Measurements from ENCODE around the gene DDX39B. TPM values are rescaled to one million over a fixed set of nuclear protein-coding genes. Genes with fewer than 3 reads are reported as not detected.

The DDX39B gene
- total and polyA plus RNA-seq, 7 experiments from 2014 or later: 106 to 761 (median 506) TPM

DNA sequence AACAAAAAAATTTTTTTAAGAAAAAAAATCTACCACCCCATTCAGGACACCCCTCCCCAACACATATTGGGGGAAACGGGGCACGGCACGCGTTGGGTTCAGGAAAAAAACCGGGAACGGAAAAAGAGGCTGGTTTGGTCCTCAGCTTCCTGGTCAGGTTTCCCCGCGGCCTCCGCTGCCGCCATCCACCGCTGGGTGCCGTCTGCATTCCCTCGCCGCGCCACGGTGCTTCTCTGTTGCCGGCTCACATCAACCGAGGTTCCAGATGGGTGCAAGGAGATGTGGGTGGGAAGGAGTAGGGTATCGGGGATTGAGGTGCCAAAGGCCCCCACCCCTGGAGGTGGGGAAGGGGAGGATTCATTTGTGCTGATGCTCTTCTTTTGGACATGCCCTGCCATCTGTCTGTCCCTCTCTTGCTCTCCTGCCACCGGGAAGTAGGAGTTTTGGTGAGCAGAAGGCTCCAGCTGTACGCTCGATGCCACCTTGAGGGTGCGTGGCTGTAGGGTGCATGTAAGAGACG is 7.2 kb downstream of the DDX39B start:
- CTCF ChIA-PET: no interaction called here

DNA sequence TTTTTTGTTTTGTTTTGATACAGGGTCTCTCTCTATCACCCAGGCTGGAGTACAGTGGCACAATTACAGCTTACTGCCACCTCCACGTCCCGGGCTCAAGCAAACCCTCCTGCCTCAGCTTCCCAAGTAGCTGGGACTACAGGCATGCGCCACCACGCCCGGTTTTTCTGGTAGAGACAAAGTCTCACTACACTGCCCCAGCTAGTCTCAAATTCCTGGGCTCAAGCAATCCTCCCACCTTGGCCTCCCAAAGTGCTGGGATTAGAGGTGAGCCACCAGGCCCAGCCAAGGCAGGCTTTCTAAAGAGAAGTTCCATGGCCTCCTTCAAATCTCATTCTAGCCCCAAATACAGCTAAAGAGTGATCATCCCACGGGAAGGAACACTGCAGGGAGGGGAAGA is 7.8 kb downstream of the DDX39B start:
- H3K27me3 Mint-ChIP-seq: no peaks in the 10 kb centered on the region
- H3K27ac ChIP-seq (ENCODE audit: low read depth, low read length): no peak overlapping the region
- peak overlapping the region in 2 of 9 donors; percentile 61 to 76 for H3K27ac Mint-ChIP-seq
- peaks cover 3 to 8% of the 10 kb centered on the region in 2 donors for H3K4me1 ChIP-seq (ENCODE audit: control insufficient read depth in 2 of 2, insufficient read depth in 2 of 2, low read length in 2 of 2)
- intact Hi-C loops (cut with micrococcal nuclease): no loop called here
- no peaks in the 10 kb centered on the region for H3K9me3 ChIP-seq (ENCODE audit: control insufficient read depth in 2 of 3, low read length in 3 of 3)
- ChIA-PET CTCF (no interaction called here), POLR2A (interaction anchor here (1.0 kb wide), 1 partner anchor 16 kb away, joined by 3 read pairs; no protein-coding TSS in a partner anchor)
- H3K9me3 Mint-ChIP-seq: no peaks in the 10 kb centered on the region
- peaks cover 50 to 92% (median 60%) of the 10 kb centered on the region in 3 experiments for H3K36me3 ChIP-seq (ENCODE audit: control insufficient read depth in 2 of 3, insufficient read depth in 3 of 3, low read length in 3 of 3)
- ATAC-seq: no peak
- peaks cover 29 to 59% (median 44%) of the 10 kb centered on the region in 7 donors for H3K4me1 Mint-ChIP-seq
- no peaks in the 10 kb centered on the region for H3K27me3 ChIP-seq (ENCODE audit: control insufficient read depth in 2 of 2, insufficient read depth in 2 of 2, low read length in 2 of 2)
- no peak overlapping the region for H3K4me3 ChIP-seq (ENCODE audit: low read length)
- H3K36me3 Mint-ChIP-seq: peaks cover 17 to 56% (median 36%) of the 10 kb centered on the region in 5 donors
- H3K4me3 Mint-ChIP-seq: no peak overlapping the region
- no peak for DNase-seq

More for the DNA sequence above, 7.2 kb downstream of the DDX39B start:
- Histone ChIP-seq H3K4me3 (ENCODE audit: low read length) (no peak overlapping the region), H3K36me3 (ENCODE audit: control insufficient read depth in 2 of 3, insufficient read depth in 3 of 3, low read length in 3 of 3) (peaks cover 52 to 96% (median 65%) of the 10 kb centered on the region in 3 experiments), H3K27me3 (ENCODE audit: control insufficient read depth in 2 of 2, insufficient read depth in 2 of 2, low read length in 2 of 2) (no peaks in the 10 kb centered on the region), H3K9me3 (ENCODE audit: control insufficient read depth in 2 of 3, low read length in 3 of 3) (no peaks in the 10 kb centered on the region), H3K4me1 (ENCODE audit: control insufficient read depth in 2 of 2, insufficient read depth in 2 of 2, low read length in 2 of 2) (peaks cover 9 to 14% of the 10 kb centered on the region in 2 donors), H3K27ac (ENCODE audit: low read depth, low read length) (no peak overlapping the region)
- H3K9me3 Mint-ChIP-seq: no peaks in the 10 kb centered on the region
- H3K4me1 Mint-ChIP-seq: peaks cover 35 to 65% (median 50%) of the 10 kb centered on the region in 7 donors
- POLR2A ChIA-PET: interaction anchor here (0.7 to 1.0 kb wide), 3 partner anchors 15 to 1054 kb away, joined by 3 to 4 read pairs (median 3); no protein-coding TSS in a partner anchor
- intact Hi-C loops (cut with micrococcal nuclease): no loop called here
- no peak for ATAC-seq
- peak overlapping the region in 1 of 9 donors; percentile 19 for H3K27ac Mint-ChIP-seq
- DNase-seq: no peak
- H3K36me3 Mint-ChIP-seq: peaks cover 23 to 62% (median 42%) of the 10 kb centered on the region in 5 donors
- no peaks in the 10 kb centered on the region for H3K27me3 Mint-ChIP-seq
- H3K4me3 Mint-ChIP-seq: no peak overlapping the region

DNA sequence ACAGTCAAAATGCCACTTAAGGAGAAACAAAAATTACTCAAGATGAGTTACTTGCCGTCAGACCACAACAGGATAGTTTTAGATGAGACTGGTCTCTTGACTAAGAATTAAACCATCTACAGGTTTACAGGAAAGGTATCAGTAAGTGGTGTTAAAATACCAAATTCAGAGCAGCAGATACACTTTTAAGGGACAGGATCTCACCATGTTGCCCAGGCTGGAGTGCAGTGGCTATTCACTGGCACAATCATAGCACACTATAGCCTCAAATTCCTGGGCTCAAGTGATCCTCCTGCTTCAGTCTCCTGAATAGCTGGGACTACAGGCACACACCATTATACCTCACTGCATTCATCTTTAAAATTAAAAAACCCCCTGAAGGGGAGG is 8.4 kb downstream of the DDX39B start:
- Histone ChIP-seq H3K4me1 (ENCODE audit: control insufficient read depth in 2 of 2, insufficient read depth in 2 of 2, low read length in 2 of 2) (peaks cover 0 to 2% of the 10 kb centered on the region in 2 donors), H3K4me3 (ENCODE audit: low read length) (no peak overlapping the region), H3K36me3 (ENCODE audit: control insufficient read depth in 2 of 3, insufficient read depth in 3 of 3, low read length in 3 of 3) (peaks cover 47 to 86% (median 54%) of the 10 kb centered on the region in 3 experiments), H3K9me3 (ENCODE audit: control insufficient read depth in 2 of 3, low read length in 3 of 3) (no peaks in the 10 kb centered on the region), H3K27ac (ENCODE audit: low read depth, low read length) (no peak overlapping the region), H3K27me3 (ENCODE audit: control insufficient read depth in 2 of 2, insufficient read depth in 2 of 2, low read length in 2 of 2) (no peaks in the 10 kb centered on the region)
- DNase-seq: no peak
- peak overlapping the region in 5 of 9 donors; percentile 22 to 81 (median 61) for H3K27ac Mint-ChIP-seq
- H3K27me3 Mint-ChIP-seq: no peaks in the 10 kb centered on the region
- H3K36me3 Mint-ChIP-seq: peaks cover 13 to 52% (median 32%) of the 10 kb centered on the region in 5 donors
- intact Hi-C loops (cut with micrococcal nuclease): no loop called here
- no peak for ATAC-seq
- H3K4me1 Mint-ChIP-seq: peaks cover 24 to 54% (median 41%) of the 10 kb centered on the region in 7 donors
- peak overlapping the region in 1 of 10 donors; percentile 19 for H3K4me3 Mint-ChIP-seq
- ChIA-PET POLR2A (no interaction called here), CTCF (no interaction called here)
- H3K9me3 Mint-ChIP-seq: no peaks in the 10 kb centered on the region

- peak overlapping the region in 7 of 9 donors; percentile 21 to 81 (median 61) for H3K27ac Mint-ChIP-seq
- H3K36me3 Mint-ChIP-seq: peaks cover 10 to 49% (median 32%) of the 10 kb centered on the region in 5 donors
- intact Hi-C loops (cut with micrococcal nuclease): no loop called here
- peaks cover 21 to 50% (median 38%) of the 10 kb centered on the region in 7 donors for H3K4me1 Mint-ChIP-seq
- H3K27me3 Mint-ChIP-seq: no peaks in the 10 kb centered on the region
- POLR2A ChIA-PET: interaction anchor here (0.9 to 1.0 kb wide), 2 partner anchors 8 to 36 kb away, joined by 3 read pairs; no protein-coding TSS in a partner anchor
- peak overlapping the region in 1 of 10 donors; percentile 19 for H3K4me3 Mint-ChIP-seq
- Histone ChIP-seq H3K27me3 (ENCODE audit: control insufficient read depth in 2 of 2, insufficient read depth in 2 of 2, low read length in 2 of 2) (no peaks in the 10 kb centered on the region), H3K9me3 (ENCODE audit: control insufficient read depth in 2 of 3, low read length in 3 of 3) (no peaks in the 10 kb centered on the region), H3K36me3 (ENCODE audit: control insufficient read depth in 2 of 3, insufficient read depth in 3 of 3, low read length in 3 of 3) (peaks cover 47 to 81% (median 50%) of the 10 kb centered on the region in 3 experiments), H3K27ac (ENCODE audit: low read depth, low read length) (no peak overlapping the region), H3K4me1 (ENCODE audit: control insufficient read depth in 2 of 2, insufficient read depth in 2 of 2, low read length in 2 of 2) (no peaks in the 10 kb centered on the region), H3K4me3 (ENCODE audit: low read length) (no peak overlapping the region)
- CTCF ChIA-PET: no interaction called here
- DNase-seq (no peak), ATAC-seq (no peak)
- H3K9me3 Mint-ChIP-seq: no peaks in the 10 kb centered on the region
Measured at GRCh38 chr6:31532644-31533454, 9.0 kb downstream of the DDX39B start.

- H3K9me3 ChIP-seq (ENCODE audit: control insufficient read depth in 2 of 3, low read length in 3 of 3): no peaks in the 10 kb centered on the region
- no peaks in the 10 kb centered on the region for H3K4me1 ChIP-seq (ENCODE audit: control insufficient read depth in 2 of 2, insufficient read depth in 2 of 2, low read length in 2 of 2)
- H3K36me3 Mint-ChIP-seq: peaks cover 10 to 47% (median 32%) of the 10 kb centered on the region in 5 donors
- no peak overlapping the region for H3K4me3 Mint-ChIP-seq
- no peak overlapping the region for H3K4me3 ChIP-seq (ENCODE audit: low read length)
- H3K27ac ChIP-seq (ENCODE audit: low read depth, low read length): no peak overlapping the region
- no peaks in the 10 kb centered on the region for H3K27me3 ChIP-seq (ENCODE audit: control insufficient read depth in 2 of 2, insufficient read depth in 2 of 2, low read length in 2 of 2)
- ATAC-seq (no peak), DNase-seq (no peak)
- H3K9me3 Mint-ChIP-seq: no peaks in the 10 kb centered on the region
- peaks cover 47 to 74% (median 50%) of the 10 kb centered on the region in 3 experiments for H3K36me3 ChIP-seq (ENCODE audit: control insufficient read depth in 2 of 3, insufficient read depth in 3 of 3, low read length in 3 of 3)
- CTCF ChIA-PET: interaction anchor here (0.5 to 0.7 kb wide), 3 partner anchors 18 to 235 kb away, joined by 3 to 4 read pairs (median 3); no protein-coding TSS in a partner anchor
- peaks cover 21 to 44% (median 33%) of the 10 kb centered on the region in 7 donors for H3K4me1 Mint-ChIP-seq
- intact Hi-C loops (cut with micrococcal nuclease): no loop called here
- H3K27ac Mint-ChIP-seq: peak overlapping the region in 7 of 9 donors; percentile 6 to 73 (median 42)
- POLR2A ChIA-PET: interaction anchor here (0.9 to 1.0 kb wide), 2 partner anchors 9 to 37 kb away, joined by 3 read pairs; no protein-coding TSS in a partner anchor
- H3K27me3 Mint-ChIP-seq: no peaks in the 10 kb centered on the region
Measured at GRCh38 chr6:31531771-31532643, 9.8 kb downstream of the DDX39B start.

DNA sequence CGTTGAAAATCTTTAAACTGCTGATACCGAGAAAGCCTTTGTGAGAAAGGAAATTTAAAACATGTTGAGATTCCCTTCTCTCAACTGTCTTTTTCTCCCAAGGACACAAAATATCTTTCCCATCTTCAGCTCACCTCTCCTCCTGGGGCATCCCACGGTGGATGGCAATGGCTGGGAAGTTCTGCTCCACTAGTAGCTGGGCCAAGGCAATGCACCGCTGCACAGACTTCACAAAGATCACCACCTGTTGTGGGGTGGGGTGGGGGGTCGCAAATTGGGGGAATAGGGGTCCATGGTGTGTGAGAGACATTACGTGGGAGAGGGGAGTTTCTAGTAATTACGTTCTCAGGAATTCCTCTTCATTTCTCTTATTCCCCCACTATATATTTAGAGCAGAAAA is 10.6 kb downstream of the DDX39B start:
- DNase-seq (no peak), ATAC-seq (no peak)
- H3K4me3 Mint-ChIP-seq: no peak overlapping the region
- ChIA-PET CTCF (interaction anchor here (0.7 kb wide), 2 partner anchors 37 to 236 kb away, joined by 3 read pairs; no protein-coding TSS in a partner anchor), POLR2A (no interaction called here)
- no peak overlapping the region for H3K4me3 ChIP-seq (ENCODE audit: low read length)
- peaks cover 17 to 37% (median 26%) of the 10 kb centered on the region in 7 donors for H3K4me1 Mint-ChIP-seq
- intact Hi-C loops (cut with micrococcal nuclease): no loop called here
- H3K36me3 Mint-ChIP-seq: peaks cover 9 to 42% (median 27%) of the 10 kb centered on the region in 5 donors
- no peaks in the 10 kb centered on the region for H3K9me3 ChIP-seq (ENCODE audit: control insufficient read depth in 2 of 3, low read length in 3 of 3)
- H3K27me3 ChIP-seq (ENCODE audit: control insufficient read depth in 2 of 2, insufficient read depth in 2 of 2, low read length in 2 of 2): no peaks in the 10 kb centered on the region
- no peaks in the 10 kb centered on the region for H3K27me3 Mint-ChIP-seq
- no peak overlapping the region for H3K27ac ChIP-seq (ENCODE audit: low read depth, low read length)
- H3K9me3 Mint-ChIP-seq: no peaks in the 10 kb centered on the region
- H3K27ac Mint-ChIP-seq: no peak overlapping the region
- H3K4me1 ChIP-seq (ENCODE audit: control insufficient read depth in 2 of 2, insufficient read depth in 2 of 2, low read length in 2 of 2): no peaks in the 10 kb centered on the region
- peaks cover 45 to 66% (median 47%) of the 10 kb centered on the region in 3 experiments for H3K36me3 ChIP-seq (ENCODE audit: control insufficient read depth in 2 of 3, insufficient read depth in 3 of 3, low read length in 3 of 3)
